SK-N-MC (cell line): ENCODE data around the gene TBPL2.
"Not testable (repeated sequence)": the region's sequence is repeated elsewhere in the genome, so short reads cannot be mapped to it uniquely, and the experiment has no call there.

ENCODE experiments used
- DNase-seq: peaks from one replicate; pipeline ENCODE4 v3.0.0-alpha.2; 2011; ENCODE audit warnings: low read depth, low spot score
- H3K27ac ChIP-seq: fragments of 200-600 bp; sonication (generic); 2 replicates; pipeline ENCODE4 v1.5.1; 2016; ENCODE audit warnings: mixed run types
- H3K36me3 ChIP-seq: fragments of 200-600 bp; sonication (generic); 2 replicates; pipeline ENCODE4 v1.6.1; 2017; ENCODE audit warnings: antibody characterized with exemption, low read length, mixed read lengths; ENCODE audit not compliant: insufficient read depth
- H3K4me3 ChIP-seq: fragments of 200-600 bp; sonication (generic); 2 replicates; pipeline ENCODE4 v1.5.1; 2016
- H3K9ac ChIP-seq: fragments of 200-600 bp; sonication (generic); 2 replicates; pipeline ENCODE4 v1.8.0; 2017; ENCODE audit warnings: mixed run types, mixed read lengths; ENCODE audit not compliant: insufficient read length
- H3K9me3 ChIP-seq: fragments of 200-600 bp; sonication (generic); 2 replicates; pipeline ENCODE4 v1.6.1; 2017; ENCODE audit warnings: low read depth, mild to moderate bottlenecking, antibody characterized with exemption, low read length, moderate library complexity, mixed read lengths
- EZH2 ChIP-seq: fragments of 200-600 bp; sonication (generic); IDR thresholded peaks from one replicate; pipeline ENCODE4 v1.6.1; 2017; ENCODE audit warnings: antibody characterized with exemption
- FOXP2 ChIP-seq: optimal IDR thresholded peaks from 2 replicates; pipeline ENCODE3; 2011; ENCODE audit warnings: mild to moderate bottlenecking, moderate library complexity; ENCODE audit not compliant: insufficient read depth; ENCODE audit errors: extremely low read length, control extremely low read depth
- POLR2AphosphoS5 ChIP-seq: IDR thresholded peaks from 2 replicates; pipeline ENCODE4 v1.6.1; 2012; ENCODE audit warnings: mild to moderate bottlenecking, low read depth, low read length, borderline replicate concordance

The TBPL2 gene

DNA sequence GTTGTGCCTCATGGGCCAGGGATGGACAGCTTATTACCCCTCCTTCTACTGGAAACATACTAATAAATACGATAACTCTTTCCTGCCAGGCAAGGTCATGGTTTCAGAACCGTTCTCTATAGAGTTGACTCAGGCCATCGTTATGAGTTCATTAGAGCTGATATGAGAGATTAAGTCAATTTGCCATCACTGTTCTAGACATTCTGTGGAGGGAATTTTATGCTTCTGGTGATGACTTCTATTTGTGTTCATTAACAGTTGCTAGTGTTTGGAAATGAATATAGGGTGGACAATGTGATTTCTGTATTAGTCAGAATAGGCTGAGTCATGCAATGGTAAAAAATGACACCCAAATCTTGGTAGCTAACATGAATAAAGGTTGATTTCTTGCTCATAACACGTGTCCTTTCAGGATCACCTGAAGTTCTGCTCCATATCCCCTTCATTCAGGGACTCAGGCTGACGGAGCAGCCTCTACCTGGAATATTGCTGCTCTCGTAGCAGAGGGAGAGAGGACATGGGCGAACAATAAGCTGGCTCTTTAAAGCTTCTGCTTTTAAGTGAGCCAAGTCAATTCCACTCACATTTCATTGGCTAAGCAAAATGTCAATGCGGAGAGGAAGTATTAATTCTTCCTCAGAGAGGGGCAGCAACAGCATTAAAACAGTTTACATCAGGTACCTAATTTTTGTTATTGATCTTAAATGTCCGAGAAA is 18.5 kb upstream of the TBPL2 start:
- Histone ChIP-seq H3K36me3 (no peaks in the 10 kb centered on the region), H3K9ac (no peak overlapping the region), H3K4me3 (no peak overlapping the region), H3K9me3 (no peaks in the 10 kb centered on the region), H3K27ac (no peak overlapping the region)
- no peak for DNase-seq
- no peak for TF ChIP-seq EZH2
- TF ChIP-seq POLR2AphosphoS5, result no peak
- TF ChIP-seq FOXP2, result no peak

DNA sequence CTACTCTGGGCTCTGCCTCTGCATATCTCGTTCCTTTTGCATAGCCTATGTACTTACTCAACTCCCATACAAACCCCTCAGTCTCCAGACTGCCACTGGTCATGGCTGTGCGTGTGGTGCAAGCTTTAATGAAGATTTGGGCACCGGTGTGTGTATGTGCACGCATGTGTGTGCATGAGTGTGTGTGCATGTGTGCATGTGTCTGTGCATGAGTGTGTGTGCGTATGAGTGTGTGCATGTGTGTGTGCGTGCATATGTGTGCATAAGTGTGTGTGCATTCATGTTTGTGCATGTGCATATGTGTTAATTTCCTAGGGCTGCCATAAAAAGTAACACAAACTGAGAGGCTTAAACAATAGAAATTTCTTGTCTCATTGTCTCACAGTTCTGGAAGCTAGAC is 17.1 kb upstream of the TBPL2 start:
- Histone ChIP-seq H3K27ac (no peak overlapping the region), H3K36me3 (no peaks in the 10 kb centered on the region), H3K4me3 (no peak overlapping the region), H3K9me3 (no peaks in the 10 kb centered on the region), H3K9ac (no peak overlapping the region)
- no peak for DNase-seq
- no peak for TF ChIP-seq FOXP2
- TF ChIP-seq POLR2AphosphoS5, result no peak
- no peak for TF ChIP-seq EZH2

DNA sequence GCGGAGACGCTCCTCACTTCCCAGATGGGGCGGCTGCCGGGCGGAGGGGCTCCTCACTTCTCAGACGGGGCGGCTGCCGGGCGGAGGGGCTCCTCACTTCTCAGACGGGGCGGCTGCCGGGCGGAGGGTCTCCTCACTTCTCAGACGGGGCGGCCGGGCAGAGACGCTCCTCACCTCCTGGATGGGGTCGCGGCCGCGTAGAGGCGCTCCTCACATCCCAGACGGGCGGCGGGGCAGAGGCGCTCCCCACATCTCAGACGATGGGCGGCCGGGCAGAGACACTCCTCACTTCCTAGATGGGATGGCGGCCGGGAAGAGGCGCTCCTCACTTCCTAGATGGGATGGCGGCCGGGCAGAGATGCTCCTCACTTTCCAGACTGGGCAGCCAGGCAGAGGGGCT is 16.0 kb upstream of the TBPL2 start:
- not testable (repeated sequence) for DNase-seq, H3K4me3 ChIP-seq, H3K36me3 ChIP-seq, H3K9me3 ChIP-seq, H3K27ac ChIP-seq, H3K9ac ChIP-seq

DNA sequence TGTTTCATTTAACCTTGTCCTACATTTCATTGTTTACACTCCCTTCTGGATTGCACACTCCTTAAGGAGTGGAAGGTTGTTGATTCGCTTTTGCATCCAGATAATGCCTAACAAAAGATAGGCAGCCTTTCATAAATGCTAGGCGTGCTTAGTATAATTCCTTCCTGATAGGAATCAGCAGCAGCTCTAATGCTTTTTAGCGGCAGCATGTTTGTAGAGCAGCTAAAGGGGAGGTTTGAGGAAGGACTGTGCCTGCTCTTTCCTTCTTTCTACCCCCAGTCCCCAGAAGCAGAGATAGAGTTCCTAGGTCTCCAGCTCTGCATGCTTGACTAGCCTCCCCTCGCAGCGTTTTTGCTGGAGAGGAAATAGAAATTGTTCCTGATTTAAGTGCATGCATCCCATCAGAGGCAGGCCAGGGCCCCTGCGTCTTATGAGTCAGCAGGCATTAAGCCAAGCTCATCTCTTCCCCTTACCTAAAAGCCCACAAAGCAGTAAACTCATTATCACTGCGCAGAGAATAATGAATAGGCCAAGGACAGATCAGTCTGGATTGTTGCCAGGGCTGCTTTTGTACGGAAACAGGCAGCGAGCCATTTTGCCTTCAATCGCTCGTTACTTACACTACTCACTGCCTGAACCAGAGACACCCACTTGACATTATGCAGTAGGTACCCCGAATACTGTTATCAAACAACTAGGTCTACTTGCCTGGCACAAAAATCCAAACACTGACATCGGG is 14.0 kb upstream of the TBPL2 start:
- H3K9ac ChIP-seq, result peak overlapping the region; percentile 4
- peak; percentile 87 for DNase-seq
- H3K27ac ChIP-seq, result peak overlapping the region; percentile 82

DNA sequence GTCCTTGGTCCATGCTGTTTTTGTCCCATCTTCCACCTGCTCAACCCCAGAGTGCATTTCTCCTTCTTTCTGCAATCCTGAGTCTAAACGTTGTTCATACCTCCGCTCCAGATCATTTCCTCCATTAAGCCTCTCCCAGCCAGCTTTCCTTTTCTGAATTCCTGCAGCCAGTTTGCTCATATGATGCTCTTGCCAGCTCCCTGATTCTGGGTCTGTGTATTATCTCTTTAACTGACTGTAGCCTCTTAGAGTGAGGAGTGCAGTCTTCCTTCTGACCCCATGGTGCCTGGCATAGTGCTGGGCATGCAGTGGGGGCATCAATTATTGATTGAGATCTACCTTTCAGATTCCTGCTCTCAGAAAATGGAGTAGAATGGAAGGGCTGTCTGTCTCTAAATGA is 11.5 kb upstream of the TBPL2 start:
- Histone ChIP-seq H3K27ac (no peak overlapping the region), H3K9me3 (no peaks in the 10 kb centered on the region), H3K4me3 (no peak overlapping the region), H3K9ac (no peak overlapping the region), H3K36me3 (no peaks in the 10 kb centered on the region)
- TF ChIP-seq FOXP2, result no peak
- no peak for TF ChIP-seq EZH2
- no peak for TF ChIP-seq POLR2AphosphoS5
- no peak for DNase-seq

More for the DNA sequence above, 14.0 kb upstream of the TBPL2 start:
- Histone ChIP-seq H3K9me3 (no peaks in the 10 kb centered on the region), H3K4me3 (peak overlapping the region; percentile 58), H3K36me3 (no peaks in the 10 kb centered on the region)
- no peak for TF ChIP-seq EZH2
- TF ChIP-seq POLR2AphosphoS5, result peak; percentile 35; the same call in 1 of the 2 replicates
- no peak for TF ChIP-seq FOXP2

DNA sequence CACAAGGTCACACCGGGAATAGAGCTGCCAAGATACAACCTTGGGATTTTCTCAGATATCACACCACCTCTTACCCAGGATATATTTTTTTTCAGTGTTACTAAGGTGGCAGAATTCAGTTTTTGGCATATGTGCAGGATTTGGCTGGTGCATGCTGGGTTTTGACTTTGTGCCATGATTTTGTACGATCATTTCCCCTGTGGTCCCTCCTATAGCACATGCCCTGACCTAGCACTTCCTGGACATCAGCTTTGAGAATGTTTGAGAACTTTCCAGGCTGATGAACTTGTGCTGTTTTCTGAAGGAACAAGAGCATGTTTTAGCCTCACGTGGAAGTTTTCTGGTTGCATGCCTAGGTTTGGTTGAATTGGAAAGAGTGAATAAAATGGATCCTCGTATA is 11.0 kb upstream of the TBPL2 start:
- no peak for DNase-seq
- Histone ChIP-seq H3K9me3 (no peaks in the 10 kb centered on the region), H3K4me3 (no peak overlapping the region), H3K27ac (no peak overlapping the region), H3K36me3 (no peaks in the 10 kb centered on the region), H3K9ac (no peak overlapping the region)
- no peak for TF ChIP-seq EZH2
- TF ChIP-seq POLR2AphosphoS5, result no peak
- TF ChIP-seq FOXP2, result no peak

DNA sequence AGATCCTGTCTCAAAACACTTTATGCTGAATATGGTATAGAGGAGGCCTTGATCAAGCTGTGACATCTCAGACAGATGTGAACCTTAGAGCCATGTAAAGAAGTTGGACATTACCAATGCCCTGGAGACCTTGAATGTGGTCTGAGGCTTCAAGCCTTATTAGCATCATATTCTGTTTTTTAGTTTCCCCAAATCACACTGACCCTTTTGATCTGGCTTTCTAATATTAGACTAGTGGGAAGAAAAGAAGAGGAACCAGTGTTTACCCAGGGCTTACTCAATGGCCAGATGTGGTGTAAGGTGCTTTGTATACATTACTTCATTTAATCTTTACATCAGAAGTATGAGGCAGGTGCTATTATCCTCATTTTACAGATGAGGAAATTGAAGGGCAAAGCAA is 10.6 kb upstream of the TBPL2 start:
- H3K9ac ChIP-seq, result no peak overlapping the region
- no peaks in the 10 kb centered on the region for H3K9me3 ChIP-seq
- no peak overlapping the region for H3K4me3 ChIP-seq
- no peak for TF ChIP-seq POLR2AphosphoS5
- TF ChIP-seq FOXP2, result no peak
- no peak for TF ChIP-seq EZH2
- no peak for DNase-seq
- no peak overlapping the region for H3K27ac ChIP-seq
- H3K36me3 ChIP-seq, result no peaks in the 10 kb centered on the region

DNA sequence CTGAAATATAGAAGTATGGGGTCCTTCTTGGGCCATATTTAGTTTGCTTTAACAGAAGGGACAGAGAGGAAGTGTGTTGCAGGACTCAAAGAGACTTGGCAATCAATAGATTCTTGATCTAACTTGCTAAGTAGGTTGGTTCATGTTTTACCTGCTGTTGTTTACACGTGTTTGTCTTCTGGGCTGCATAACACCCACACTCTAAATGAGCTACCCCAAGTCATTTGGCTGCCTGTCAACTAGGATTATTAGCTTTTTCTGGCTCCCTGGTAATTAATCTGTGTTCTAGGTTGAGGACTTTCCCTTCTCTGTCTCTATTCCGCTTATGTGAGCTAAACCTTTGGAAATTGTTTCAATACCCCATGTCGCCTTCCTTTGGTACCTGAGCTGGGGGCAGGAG is 10.1 kb upstream of the TBPL2 start:
- Histone ChIP-seq H3K36me3 (no peaks in the 10 kb centered on the region), H3K9me3 (no peaks in the 10 kb centered on the region), H3K4me3 (no peak overlapping the region), H3K9ac (no peak overlapping the region), H3K27ac (no peak overlapping the region)
- TF ChIP-seq POLR2AphosphoS5, result no peak
- TF ChIP-seq EZH2, result no peak
- TF ChIP-seq FOXP2, result no peak
- DNase-seq, result no peak
